Measurements from ENCODE around the gene CES5A.

GRCh38 chr16:55820615-55821014 lies 54.6 kb downstream of the CES5A start:
- no peak for TF ChIP-seq POLR2AphosphoS5 (IDR thresholded peaks at IDR 0.05)
- no peak for TF ChIP-seq POLR2A (IDR thresholded peaks at IDR 0.05; ENCODE audit: low read depth)
